Astrocyte (in vitro differentiated cells and primary cell): Measurements from ENCODE around the gene CHAD.

ENCODE experiments used
- CTCF ChIP-seq: IDR thresholded peaks from 2 replicates; pipeline ENCODE4 v1.5.1; 2011; ENCODE audit warnings: low read depth, mild to moderate bottlenecking, inconsistent platforms, low read length, moderate library complexity; ENCODE audit not compliant: insufficient read depth
- EZH2 ChIP-seq: IDR thresholded peaks from 2 replicates; pipeline ENCODE4 v1.6.1; 2012; ENCODE audit warnings: mild to moderate bottlenecking, low read length, inconsistent platforms; ENCODE audit not compliant: insufficient read depth

GRCh38 chr17:50467114-50467854 is 1.4 kb downstream of the CHAD start:
- TF ChIP-seq CTCF = no peak
- TF ChIP-seq EZH2 = no peak
